ENCODE measurements around the gene TCHP. TPM values are rescaled to one million over a fixed set of nuclear protein-coding genes. Genes with fewer than 3 reads are reported as not detected.

TCHP gene
- total RNA-seq, 1 experiment from 2014 or later: 28.0 TPM

- no peak for DNase-seq
- BruUV-seq (replicated peaks): no TSS peak
- no peak overlapping the region for H3K4me3 Mint-ChIP-seq (ENCODE audit: low read depth, unreplicated experiment)
- H3K4me1 Mint-ChIP-seq (ENCODE audit: low read depth, unreplicated experiment): peaks cover 15% of the 10 kb centered on the region
- CTCF ChIA-PET: interaction anchor here (0.5 kb wide), 1 partner anchor 8 kb away, joined by 4 read pairs; no protein-coding TSS in a partner anchor
- intact Hi-C loops (cut with micrococcal nuclease; ENCODE audit: unreplicated experiment): no loop called here
- H3K9me3 Mint-ChIP-seq (ENCODE audit: low read depth, unreplicated experiment): no peaks in the 10 kb centered on the region
- TF ChIP-seq CTCF (IDR thresholded peaks at IDR 0.05; ENCODE audit: unreplicated experiment): no peak
- no peaks in the 10 kb centered on the region for H3K27me3 Mint-ChIP-seq (ENCODE audit: unreplicated experiment)
- no peak overlapping the region for H3K27ac Mint-ChIP-seq (ENCODE audit: unreplicated experiment)
- peaks cover 10% of the 10 kb centered on the region for H3K36me3 Mint-ChIP-seq (ENCODE audit: insufficient read depth, unreplicated experiment)
Observed at GRCh38 chr12:109946505-109946904, 46.4 kb downstream of the TCHP start.

- Mint-ChIP-seq H3K4me3 (ENCODE audit: low read depth, unreplicated experiment) (no peak overlapping the region), H3K4me1 (ENCODE audit: low read depth, unreplicated experiment) (peaks cover 19% of the 10 kb centered on the region)
- intact Hi-C loops (cut with micrococcal nuclease; ENCODE audit: unreplicated experiment): no loop called here
Observed at GRCh38 chr12:109946913-109947312, 46.8 kb downstream of the TCHP start.

GRCh38 chr12:109947521-109947920 lies 47.4 kb downstream of the TCHP start:
- no TSS peak for BruUV-seq (replicated peaks)
- CTCF ChIA-PET: no interaction called here
- Mint-ChIP-seq H3K4me3 (ENCODE audit: low read depth, unreplicated experiment) (no peak overlapping the region), H3K9me3 (ENCODE audit: low read depth, unreplicated experiment) (no peaks in the 10 kb centered on the region), H3K27ac (ENCODE audit: unreplicated experiment) (no peak overlapping the region), H3K27me3 (ENCODE audit: unreplicated experiment) (no peaks in the 10 kb centered on the region), H3K4me1 (ENCODE audit: low read depth, unreplicated experiment) (peaks cover 25% of the 10 kb centered on the region), H3K36me3 (ENCODE audit: insufficient read depth, unreplicated experiment) (peaks cover 15% of the 10 kb centered on the region)
- DNase-seq: no peak
- no peak for TF ChIP-seq CTCF (IDR thresholded peaks at IDR 0.05; ENCODE audit: unreplicated experiment)
- intact Hi-C loops (cut with micrococcal nuclease; ENCODE audit: unreplicated experiment): no loop called here

More at GRCh38 chr12:109946913-109947312, 46.8 kb downstream of the TCHP start:
- TF ChIP-seq CTCF (IDR thresholded peaks at IDR 0.05; ENCODE audit: unreplicated experiment): no peak
- CTCF ChIA-PET: no interaction called here
- no peaks in the 10 kb centered on the region for H3K27me3 Mint-ChIP-seq (ENCODE audit: unreplicated experiment)
- BruUV-seq (replicated peaks): no TSS peak
- DNase-seq: no peak
- H3K36me3 Mint-ChIP-seq (ENCODE audit: insufficient read depth, unreplicated experiment): peaks cover 10% of the 10 kb centered on the region
- H3K9me3 Mint-ChIP-seq (ENCODE audit: low read depth, unreplicated experiment): no peaks in the 10 kb centered on the region
- no peak overlapping the region for H3K27ac Mint-ChIP-seq (ENCODE audit: unreplicated experiment)

- CTCF ChIA-PET: no interaction called here
- Mint-ChIP-seq H3K27ac (ENCODE audit: unreplicated experiment) (no peak overlapping the region), H3K36me3 (ENCODE audit: insufficient read depth, unreplicated experiment) (peaks cover 23% of the 10 kb centered on the region), H3K4me1 (ENCODE audit: low read depth, unreplicated experiment) (peaks cover 31% of the 10 kb centered on the region), H3K27me3 (ENCODE audit: unreplicated experiment) (no peaks in the 10 kb centered on the region), H3K9me3 (ENCODE audit: low read depth, unreplicated experiment) (no peaks in the 10 kb centered on the region), H3K4me3 (ENCODE audit: low read depth, unreplicated experiment) (no peak overlapping the region)
- intact Hi-C loops (cut with micrococcal nuclease; ENCODE audit: unreplicated experiment): no loop called here
- DNase-seq: no peak
- TF ChIP-seq CTCF (IDR thresholded peaks at IDR 0.05; ENCODE audit: unreplicated experiment): no peak
- BruUV-seq (replicated peaks): no TSS peak
Observed at GRCh38 chr12:109948368-109948767, 48.3 kb downstream of the TCHP start.

All from Calu3 (cell line).